HG03025 (cell line): Measurements from ENCODE around the gene ATOX1.

Experiments
- ATAC-seq: cut with Tn5 transposase; IDR thresholded peaks from one replicate; pipeline ENCODE4 v1.9.1; 2021; ENCODE audit warnings: mild to moderate bottlenecking, moderate library complexity; ENCODE audit not compliant: unreplicated experiment, low FRiP score

The ATOX1 gene

DNA sequence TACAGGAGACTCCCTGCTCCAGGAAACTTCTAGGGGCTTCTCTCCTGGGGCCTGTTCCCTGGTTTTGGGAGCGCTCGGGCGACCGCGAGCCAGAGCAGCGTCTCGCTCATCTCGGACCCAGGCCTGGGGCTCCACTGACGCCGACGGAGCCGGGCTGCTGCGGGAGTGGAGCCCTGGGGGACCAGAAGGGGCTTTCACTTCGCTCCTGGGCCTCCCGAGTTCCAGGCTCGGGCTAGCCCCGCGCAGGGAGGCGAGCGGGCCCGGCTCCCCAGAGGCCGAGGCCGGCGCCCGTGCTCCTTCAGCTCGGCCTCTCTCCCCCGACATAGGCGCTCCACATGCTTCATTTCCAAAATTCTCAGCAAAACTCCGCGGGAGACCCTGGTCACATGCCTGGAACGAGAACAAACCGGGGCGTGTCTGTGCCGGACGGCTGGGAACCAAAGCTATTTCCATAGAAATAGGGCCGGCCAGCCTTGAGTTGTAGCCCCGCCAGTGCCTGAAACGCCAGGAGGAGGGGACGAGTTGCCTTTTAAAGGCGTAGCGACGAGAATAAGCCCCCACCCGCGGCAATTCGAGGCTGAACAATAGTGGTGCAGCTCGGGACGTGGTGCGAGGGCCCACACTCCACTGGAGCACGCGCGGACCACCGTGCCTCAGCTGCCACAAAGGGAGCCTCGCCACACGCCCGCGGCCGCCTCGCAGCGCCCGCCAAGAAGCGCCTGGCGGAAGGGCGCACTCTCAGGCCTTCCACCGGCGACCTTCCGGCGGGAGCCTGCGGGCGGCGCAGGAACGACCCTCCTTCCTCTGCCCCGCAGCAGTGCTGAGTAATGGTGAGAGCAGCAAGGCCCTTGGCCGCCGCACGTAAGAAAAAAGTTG is 12.2 kb upstream of the ATOX1 start:
- peak; percentile 28 for ATAC-seq

GRCh38 chr5:151766975-151767374 is 8.5 kb upstream of the ATOX1 start:
- no peak for ATAC-seq

GRCh38 chr5:151764801-151765200 is 6.4 kb upstream of the ATOX1 start:
- ATAC-seq = no peak

GRCh38 chr5:151758141-151758429 is 346 bp downstream of the ATOX1 start:
- peak; percentile 26 for ATAC-seq

DNA sequence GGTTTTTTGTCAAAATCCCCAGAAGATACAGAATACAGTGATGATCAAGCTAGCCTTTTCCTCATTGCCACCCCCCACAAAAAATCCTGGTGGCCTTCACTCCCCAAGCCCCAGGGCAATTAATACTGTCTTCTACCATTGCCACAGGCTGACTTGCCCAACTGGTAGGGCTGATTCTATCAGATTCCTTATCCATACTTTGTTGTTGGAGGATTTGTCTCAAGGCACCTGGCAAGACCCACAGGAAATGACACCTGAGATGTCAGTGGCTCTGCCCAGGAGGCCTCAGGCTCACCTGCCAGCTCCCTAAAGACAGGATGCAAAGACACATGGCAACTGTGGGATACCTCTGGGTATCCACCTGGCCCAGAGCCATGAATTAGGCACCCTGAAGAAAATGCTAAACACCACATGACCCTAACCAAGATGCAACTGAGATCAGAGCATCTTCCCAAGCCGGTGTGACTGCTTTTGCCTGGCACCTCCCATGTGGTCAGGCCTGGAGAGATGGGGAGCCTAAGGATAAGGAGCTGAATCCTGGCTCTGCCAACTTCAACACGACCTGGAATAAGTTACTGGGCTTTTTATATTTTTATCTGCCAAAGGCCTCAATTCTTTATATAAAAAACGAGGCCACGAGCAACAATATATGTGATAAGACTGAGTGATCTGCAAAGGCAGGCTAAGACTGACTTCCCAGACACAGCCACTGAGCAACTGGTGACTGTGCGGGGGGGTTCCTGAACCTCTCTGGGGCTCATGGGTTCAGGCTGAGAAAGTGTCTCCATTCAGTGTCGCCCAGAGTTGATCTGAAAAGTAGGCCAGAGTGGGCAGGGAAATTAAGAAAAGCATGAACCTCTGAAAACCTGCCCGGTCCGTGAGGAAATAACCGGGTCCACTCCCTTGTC is 944 bp downstream of the ATOX1 start:
- peak; percentile 15 for ATAC-seq

- ATAC-seq = no peak
Observed at GRCh38 chr5:151755383-151755782, 3.0 kb downstream of the ATOX1 start.

GRCh38 chr5:151751593-151751992 is 6.8 kb downstream of the ATOX1 start:
- ATAC-seq = no peak

GRCh38 chr5:151751091-151751490 is 7.3 kb downstream of the ATOX1 start:
- no peak for ATAC-seq

GRCh38 chr5:151750121-151750520 is 8.3 kb downstream of the ATOX1 start:
- no peak for ATAC-seq

- ATAC-seq = no peak
Observed at GRCh38 chr5:151745071-151745705, 13.2 kb downstream of the ATOX1 start.

GRCh38 chr5:151743530-151743929 is 14.9 kb downstream of the ATOX1 start:
- ATAC-seq = no peak

DNA sequence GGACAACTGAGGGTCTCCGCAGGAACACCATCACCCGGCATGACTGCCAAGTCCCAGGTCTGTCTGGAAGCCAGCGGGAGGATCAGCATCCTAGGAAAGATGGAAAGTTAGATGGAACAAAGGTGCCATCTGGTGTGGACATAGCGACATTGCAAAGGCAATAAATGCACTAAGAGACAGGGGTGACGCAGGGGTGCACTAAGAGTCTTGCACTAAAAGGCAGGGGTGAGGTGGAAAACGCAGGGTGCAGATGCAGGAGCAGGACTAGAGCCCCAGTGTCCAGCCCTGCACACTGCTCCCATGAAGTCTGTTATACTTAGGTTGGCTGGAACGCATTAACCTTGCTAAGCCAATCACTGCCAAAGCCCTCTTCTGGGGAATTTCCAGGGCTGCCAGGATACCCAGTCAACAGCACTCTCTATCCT is 15.5 kb downstream of the ATOX1 start:
- ATAC-seq = no peak

DNA sequence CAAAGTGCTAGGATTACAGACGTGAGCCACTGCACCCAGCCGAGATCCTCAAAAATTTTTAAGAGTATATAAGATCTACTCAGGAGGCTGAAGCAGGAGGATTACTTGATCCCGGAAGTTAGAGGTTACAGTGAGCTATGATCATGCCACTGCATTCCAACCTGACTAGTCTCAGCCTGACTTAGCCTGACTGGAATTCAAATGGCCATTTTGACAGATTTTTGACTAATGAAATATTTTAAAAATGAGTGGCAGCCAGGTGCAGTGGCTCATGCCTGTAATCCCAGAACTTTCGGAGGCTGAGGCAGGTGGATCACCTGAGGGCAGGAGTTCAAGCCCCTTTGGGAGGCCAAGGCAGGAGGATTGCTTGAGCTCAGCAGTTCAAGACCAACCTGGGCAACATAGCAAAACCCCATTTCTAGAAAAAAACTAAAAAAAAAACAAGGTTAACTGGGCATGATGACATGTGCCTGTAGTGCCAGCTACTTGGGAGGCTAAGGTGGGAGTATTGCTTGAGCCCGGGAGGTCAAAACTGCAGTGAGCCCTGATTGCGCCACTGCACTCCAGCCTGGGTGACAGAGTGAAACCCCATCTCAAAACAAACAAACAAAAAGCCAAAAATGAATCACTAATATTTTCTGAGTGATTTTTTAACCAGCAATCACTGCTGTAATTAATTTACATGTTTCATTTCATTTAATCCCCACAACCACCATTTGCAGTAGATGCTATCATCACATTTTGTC is 16.6 kb downstream of the ATOX1 start:
- no peak for ATAC-seq

GRCh38 chr5:151740958-151741373 is 17.5 kb downstream of the ATOX1 start:
- no peak for ATAC-seq

DNA sequence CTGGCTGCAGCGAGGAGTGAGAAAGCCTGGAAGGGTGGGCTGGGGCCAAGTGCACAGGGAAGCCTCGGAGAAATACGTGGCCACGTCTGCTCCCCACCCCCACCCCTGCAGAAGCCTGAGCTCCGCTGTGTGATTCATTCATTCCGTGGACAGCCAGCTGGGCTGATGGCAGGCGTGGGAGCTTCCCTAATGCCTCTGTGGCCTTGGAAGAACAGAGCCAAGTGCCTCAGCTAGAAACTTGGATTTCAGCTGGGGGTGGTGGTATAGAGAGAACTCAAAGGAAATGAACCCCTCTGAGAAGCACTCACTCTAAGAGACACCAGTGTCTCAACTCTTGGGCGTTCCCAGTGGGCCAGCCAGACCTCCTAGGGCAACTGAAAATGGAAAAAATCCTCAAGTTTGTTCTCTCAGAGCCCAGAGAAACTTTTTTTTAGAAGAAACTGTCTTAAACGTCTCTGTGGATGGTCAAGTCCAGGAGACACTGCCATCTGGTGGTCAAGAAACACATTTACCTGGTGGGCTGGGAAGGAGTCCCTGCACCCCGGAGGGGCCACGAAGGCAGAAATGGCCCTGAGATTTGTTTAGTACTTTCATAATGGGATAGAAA is 18.0 kb downstream of the ATOX1 start:
- ATAC-seq = peak; percentile 67

GRCh38 chr5:151739939-151740335 is 18.5 kb downstream of the ATOX1 start:
- no peak for ATAC-seq

DNA sequence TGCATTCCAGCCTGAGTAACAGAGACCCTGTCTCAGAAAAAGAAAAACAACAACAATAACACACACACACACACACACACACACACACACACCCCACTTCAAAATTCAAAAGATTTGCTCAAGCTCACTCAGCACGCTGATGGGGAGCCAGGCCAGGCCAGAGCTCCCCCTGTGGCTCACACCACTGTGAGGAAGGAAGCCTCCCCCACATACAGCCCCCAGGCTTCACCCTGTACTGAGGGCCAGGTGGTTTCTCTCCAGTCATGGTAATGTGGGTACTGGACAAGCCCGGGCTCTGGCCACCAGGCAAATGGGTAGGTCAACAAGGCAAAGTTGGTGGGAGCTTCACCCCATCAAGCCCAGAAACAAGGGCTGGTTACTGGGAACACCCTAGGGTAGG is 19.0 kb downstream of the ATOX1 start:
- no peak for ATAC-seq

DNA sequence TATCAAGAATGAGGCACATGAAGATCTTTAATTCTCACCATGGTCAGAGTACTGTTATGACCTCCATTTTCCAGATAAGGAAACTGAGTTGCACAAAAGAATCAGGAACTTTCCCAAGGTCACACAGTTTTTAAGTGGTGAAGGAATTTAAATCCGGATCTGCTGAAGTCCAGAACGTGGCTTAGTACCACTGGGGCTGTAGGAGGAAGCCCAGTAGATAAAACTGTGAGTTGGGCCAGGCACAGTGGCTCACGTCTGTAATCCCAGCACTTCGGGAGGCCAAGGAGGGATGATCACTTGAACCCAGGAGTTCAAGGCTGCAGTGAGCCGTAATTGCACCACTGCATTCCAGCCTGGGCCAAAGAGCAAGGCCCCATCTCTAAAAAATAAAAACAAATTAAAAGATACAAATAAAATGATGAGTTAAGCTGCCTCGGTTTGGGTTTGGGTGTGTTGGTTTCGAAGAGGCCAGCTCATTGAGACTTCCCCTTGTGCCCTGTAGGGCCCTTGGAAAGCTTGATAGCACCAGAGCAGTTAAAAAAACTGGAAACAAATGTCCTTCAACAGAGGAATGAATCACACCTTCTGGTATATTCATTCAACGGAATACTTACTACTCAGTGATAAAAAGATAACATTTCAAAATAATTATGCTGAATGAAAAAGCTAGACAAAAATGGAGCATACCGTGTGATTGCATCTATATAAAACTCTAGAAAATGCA is 20.1 kb downstream of the ATOX1 start:
- no peak for ATAC-seq

DNA sequence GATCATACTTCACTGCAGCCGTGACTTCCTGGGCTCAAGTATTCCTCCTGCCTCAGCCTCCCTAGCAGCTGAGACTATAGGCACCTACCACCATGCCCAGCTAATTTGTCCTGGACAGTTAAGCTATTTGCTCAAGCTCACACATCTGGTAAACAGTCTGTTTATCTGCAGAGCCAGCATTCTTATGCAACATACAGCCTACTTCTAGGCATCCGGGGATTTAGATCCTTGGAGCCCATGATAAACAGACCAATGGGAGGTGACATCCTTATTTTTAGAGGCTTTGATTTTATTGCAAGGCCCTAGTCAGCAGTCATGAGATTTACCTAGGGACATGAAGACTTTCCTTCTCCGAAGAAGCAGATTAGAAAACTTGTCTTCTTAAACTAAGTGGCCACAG is 21.0 kb downstream of the ATOX1 start:
- ATAC-seq = no peak
